Measurements from ENCODE around the gene ZKSCAN7.
A peak's percentile ranks its signal among the peaks of the same experiment; 100 is the strongest.
"Not testable (repeated sequence)": the region's sequence is repeated elsewhere in the genome, so short reads cannot be mapped to it uniquely, and the experiment has no call there.

ZKSCAN7 gene

GRCh38 chr3:44525060-44525459 lies 29.9 kb upstream of the ZKSCAN7 start:
- no peak for DNase-seq
- H3K27me3 Mint-ChIP-seq (ENCODE audit: low read depth, poor library complexity): peaks cover 45% of the 10 kb centered on the region
- H3K36me3 Mint-ChIP-seq (ENCODE audit: low read depth): no peaks in the 10 kb centered on the region
- H3K4me3 Mint-ChIP-seq: no peak overlapping the region
- peaks cover 9% of the 10 kb centered on the region for H3K9me3 Mint-ChIP-seq
- no peak overlapping the region for H3K27ac Mint-ChIP-seq
- H3K4me1 Mint-ChIP-seq: peaks cover 20% of the 10 kb centered on the region
- TF ChIP-seq, protein P1, sequence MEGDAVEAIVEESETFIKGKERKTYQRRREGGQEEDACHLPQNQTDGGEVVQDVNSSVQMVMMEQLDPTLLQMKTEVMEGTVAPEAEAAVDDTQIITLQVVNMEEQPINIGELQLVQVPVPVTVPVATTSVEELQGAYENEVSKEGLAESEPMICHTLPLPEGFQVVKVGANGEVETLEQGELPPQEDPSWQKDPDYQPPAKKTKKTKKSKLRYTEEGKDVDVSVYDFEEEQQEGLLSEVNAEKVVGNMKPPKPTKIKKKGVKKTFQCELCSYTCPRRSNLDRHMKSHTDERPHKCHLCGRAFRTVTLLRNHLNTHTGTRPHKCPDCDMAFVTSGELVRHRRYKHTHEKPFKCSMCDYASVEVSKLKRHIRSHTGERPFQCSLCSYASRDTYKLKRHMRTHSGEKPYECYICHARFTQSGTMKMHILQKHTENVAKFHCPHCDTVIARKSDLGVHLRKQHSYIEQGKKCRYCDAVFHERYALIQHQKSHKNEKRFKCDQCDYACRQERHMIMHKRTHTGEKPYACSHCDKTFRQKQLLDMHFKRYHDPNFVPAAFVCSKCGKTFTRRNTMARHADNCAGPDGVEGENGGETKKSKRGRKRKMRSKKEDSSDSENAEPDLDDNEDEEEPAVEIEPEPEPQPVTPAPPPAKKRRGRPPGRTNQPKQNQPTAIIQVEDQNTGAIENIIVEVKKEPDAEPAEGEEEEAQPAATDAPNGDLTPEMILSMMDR (IDR thresholded peaks at IDR 0.05): no peak

- no peak overlapping the region for H3K27ac Mint-ChIP-seq
- H3K9me3 Mint-ChIP-seq: no peaks in the 10 kb centered on the region
- no peak for DNase-seq
- H3K36me3 Mint-ChIP-seq (ENCODE audit: low read depth): no peaks in the 10 kb centered on the region
- H3K27me3 Mint-ChIP-seq (ENCODE audit: low read depth, poor library complexity): peaks cover 36% of the 10 kb centered on the region
- H3K4me3 Mint-ChIP-seq: no peak overlapping the region
- TF ChIP-seq, protein P1 (IDR thresholded peaks at IDR 0.05): no peak
- H3K4me1 Mint-ChIP-seq: peaks cover 6% of the 10 kb centered on the region
Measured at GRCh38 chr3:44529927-44530326, 25.1 kb upstream of the ZKSCAN7 start.

GRCh38 chr3:44530911-44531310 lies 24.1 kb upstream of the ZKSCAN7 start:
- no peaks in the 10 kb centered on the region for H3K9me3 Mint-ChIP-seq
- H3K27ac Mint-ChIP-seq: no peak overlapping the region
- DNase-seq: no peak
- TF ChIP-seq, protein P1 (IDR thresholded peaks at IDR 0.05): no peak
- peaks cover 34% of the 10 kb centered on the region for H3K27me3 Mint-ChIP-seq (ENCODE audit: low read depth, poor library complexity)
- peaks cover 15% of the 10 kb centered on the region for H3K4me1 Mint-ChIP-seq
- H3K4me3 Mint-ChIP-seq: no peak overlapping the region
- no peaks in the 10 kb centered on the region for H3K36me3 Mint-ChIP-seq (ENCODE audit: low read depth)

DNA sequence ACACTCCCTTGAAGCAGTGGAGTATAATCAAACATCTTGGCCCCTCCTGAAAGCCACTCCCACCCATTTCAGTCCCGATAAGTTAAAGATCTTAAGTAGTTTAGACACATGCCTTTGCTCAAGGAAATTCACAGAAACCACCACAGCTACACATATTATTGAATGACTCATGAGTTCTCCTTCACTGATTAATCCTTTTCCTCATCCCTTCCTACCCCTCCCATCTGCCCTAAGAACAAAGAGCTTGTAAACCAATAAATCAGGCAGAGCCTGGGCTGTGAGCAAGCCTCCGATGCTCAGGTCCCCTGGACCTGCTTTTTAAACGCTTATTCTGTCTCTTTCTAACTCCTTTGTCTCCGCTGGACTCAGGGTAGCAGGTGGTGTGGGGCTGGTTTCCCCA lies 20.3 kb upstream of the ZKSCAN7 start:
- Mint-ChIP-seq H3K4me1 (peaks cover 15% of the 10 kb centered on the region), H3K27me3 (ENCODE audit: low read depth, poor library complexity) (peaks cover 54% of the 10 kb centered on the region)
- H3K27ac Mint-ChIP-seq; DNase-seq; H3K36me3 Mint-ChIP-seq (ENCODE audit: low read depth); H3K9me3 Mint-ChIP-seq; H3K4me3 Mint-ChIP-seq: not testable (repeated sequence)

GRCh38 chr3:44535364-44535763 lies 19.6 kb upstream of the ZKSCAN7 start:
- TF ChIP-seq, protein P1 (IDR thresholded peaks at IDR 0.05): no peak
- no peak overlapping the region for H3K4me3 Mint-ChIP-seq
- peaks cover 53% of the 10 kb centered on the region for H3K27me3 Mint-ChIP-seq (ENCODE audit: low read depth, poor library complexity)
- no peak for DNase-seq
- no peak overlapping the region for H3K27ac Mint-ChIP-seq
- peaks cover 15% of the 10 kb centered on the region for H3K4me1 Mint-ChIP-seq
- no peaks in the 10 kb centered on the region for H3K9me3 Mint-ChIP-seq
- H3K36me3 Mint-ChIP-seq (ENCODE audit: low read depth): no peaks in the 10 kb centered on the region

DNA sequence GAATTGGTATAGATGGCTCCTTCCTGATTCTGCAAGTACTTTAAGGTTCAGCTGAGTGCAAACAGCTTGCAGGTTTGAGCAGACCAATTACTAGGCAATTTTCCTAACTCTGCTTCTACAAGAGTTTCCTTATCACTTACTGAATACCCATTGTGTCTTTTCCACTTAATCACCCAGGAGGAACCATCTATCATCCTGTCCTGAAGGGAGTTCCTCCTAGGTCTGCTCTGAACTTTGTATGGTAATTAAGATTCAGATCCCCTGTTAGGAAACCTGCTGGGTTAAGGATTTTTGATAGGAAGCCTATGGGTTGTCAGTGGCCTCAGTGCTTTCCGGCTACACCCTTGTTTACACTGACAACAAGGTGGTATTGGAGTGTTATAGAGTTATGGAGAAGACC lies 10.2 kb upstream of the ZKSCAN7 start:
- not testable (repeated sequence) for H3K9me3 Mint-ChIP-seq; H3K36me3 Mint-ChIP-seq (ENCODE audit: low read depth); H3K4me3 Mint-ChIP-seq; DNase-seq; H3K27ac Mint-ChIP-seq
- Mint-ChIP-seq H3K27me3 (ENCODE audit: low read depth, poor library complexity) (peaks cover 37% of the 10 kb centered on the region), H3K4me1 (peaks cover 11% of the 10 kb centered on the region)

DNA sequence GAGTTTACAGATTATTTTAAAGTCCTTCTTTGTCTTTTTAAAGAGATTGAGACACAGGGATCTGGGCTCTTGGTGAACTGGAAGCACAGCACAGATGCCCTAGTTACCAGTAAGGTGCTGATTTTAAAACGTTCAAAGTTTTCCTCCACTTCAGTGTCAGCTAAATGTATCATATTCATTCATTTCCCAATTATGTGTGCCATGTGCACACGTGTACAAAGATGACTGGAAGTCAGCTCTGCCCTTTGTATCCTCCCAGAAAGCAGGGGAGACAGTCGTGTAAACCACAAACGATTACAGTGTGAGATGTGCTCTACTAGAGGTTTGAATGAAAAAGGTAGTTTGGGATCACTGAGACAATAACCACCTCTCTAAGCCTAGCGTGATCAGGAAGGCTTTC lies 730 bp downstream of the ZKSCAN7 start:
- no peak overlapping the region for H3K27ac Mint-ChIP-seq
- H3K4me3 Mint-ChIP-seq: peak overlapping the region; percentile 97
- peaks cover 67% of the 10 kb centered on the region for H3K9me3 Mint-ChIP-seq
- TF ChIP-seq, protein P1 (IDR thresholded peaks at IDR 0.05): no peak
- peaks cover 37% of the 10 kb centered on the region for H3K27me3 Mint-ChIP-seq (ENCODE audit: low read depth, poor library complexity)
- DNase-seq: no peak
- H3K36me3 Mint-ChIP-seq (ENCODE audit: low read depth): peaks cover 55% of the 10 kb centered on the region
- H3K4me1 Mint-ChIP-seq: peaks cover 26% of the 10 kb centered on the region
